ENCODE measurements around the gene CAPRIN1.

DNA sequence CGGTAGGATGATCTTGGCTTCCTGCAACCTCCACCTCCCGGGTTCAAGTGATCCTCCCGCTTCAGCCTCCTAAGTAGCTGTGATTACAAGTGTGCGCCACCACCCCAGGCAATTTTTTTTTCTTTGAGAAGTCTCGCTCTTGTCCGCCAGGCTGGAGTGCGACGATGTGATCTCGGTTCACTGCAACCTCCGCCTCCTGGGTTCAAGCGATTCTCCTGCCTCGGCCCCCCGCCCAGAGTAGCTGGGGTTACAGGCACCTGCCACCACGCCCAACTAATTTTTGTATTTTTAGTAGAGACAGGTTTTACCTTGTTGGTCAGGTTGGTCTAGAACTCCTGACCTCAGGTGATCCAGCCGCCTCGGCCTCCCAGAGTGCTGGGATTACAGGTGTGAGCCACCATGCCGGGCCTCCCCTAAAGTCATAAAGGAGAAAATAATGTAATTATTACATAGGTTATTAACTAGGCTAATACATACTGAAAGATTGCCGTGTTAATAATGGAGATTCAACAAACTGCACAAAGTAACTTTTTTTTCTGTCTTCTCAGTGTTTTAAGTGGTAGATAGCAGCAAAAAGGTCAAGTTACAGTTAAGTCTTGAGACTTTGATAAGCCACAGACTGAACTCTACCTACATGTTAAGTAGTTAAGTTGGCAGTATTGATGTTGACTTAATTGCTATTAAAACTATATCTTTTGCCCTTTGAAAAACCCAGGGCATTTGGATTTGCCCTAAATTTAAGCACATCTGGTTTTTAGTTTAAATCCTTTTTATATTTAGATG lies 3.9 kb downstream of the CAPRIN1 start:
- TF ChIP-seq, protein P1, sequence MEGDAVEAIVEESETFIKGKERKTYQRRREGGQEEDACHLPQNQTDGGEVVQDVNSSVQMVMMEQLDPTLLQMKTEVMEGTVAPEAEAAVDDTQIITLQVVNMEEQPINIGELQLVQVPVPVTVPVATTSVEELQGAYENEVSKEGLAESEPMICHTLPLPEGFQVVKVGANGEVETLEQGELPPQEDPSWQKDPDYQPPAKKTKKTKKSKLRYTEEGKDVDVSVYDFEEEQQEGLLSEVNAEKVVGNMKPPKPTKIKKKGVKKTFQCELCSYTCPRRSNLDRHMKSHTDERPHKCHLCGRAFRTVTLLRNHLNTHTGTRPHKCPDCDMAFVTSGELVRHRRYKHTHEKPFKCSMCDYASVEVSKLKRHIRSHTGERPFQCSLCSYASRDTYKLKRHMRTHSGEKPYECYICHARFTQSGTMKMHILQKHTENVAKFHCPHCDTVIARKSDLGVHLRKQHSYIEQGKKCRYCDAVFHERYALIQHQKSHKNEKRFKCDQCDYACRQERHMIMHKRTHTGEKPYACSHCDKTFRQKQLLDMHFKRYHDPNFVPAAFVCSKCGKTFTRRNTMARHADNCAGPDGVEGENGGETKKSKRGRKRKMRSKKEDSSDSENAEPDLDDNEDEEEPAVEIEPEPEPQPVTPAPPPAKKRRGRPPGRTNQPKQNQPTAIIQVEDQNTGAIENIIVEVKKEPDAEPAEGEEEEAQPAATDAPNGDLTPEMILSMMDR (IDR thresholded peaks at IDR 0.05), result no peak
- TF ChIP-seq POLR2A (IDR thresholded peaks at IDR 0.05; ENCODE audit: low read length) (no peak), BHLHE40 (IDR thresholded peaks at IDR 0.05; ENCODE audit: low read depth, low read length) (no peak), CHD4 (IDR thresholded peaks at IDR 0.05; ENCODE audit: borderline replicate concordance) (no peak), JUNB (IDR thresholded peaks at IDR 0.05) (no peak), TP53 (CRISPR knock-in tag; IDR thresholded peaks at IDR 0.05) (no peak), HMGXB4 (CRISPR knock-in tag; IDR thresholded peaks at IDR 0.05; ENCODE audit: borderline replicate concordance) (no peak), MYC (IDR thresholded peaks at IDR 0.05; ENCODE audit: borderline replicate concordance, low read length) (no peak), CHD2 (IDR thresholded peaks at IDR 0.05; ENCODE audit: low read length, partially characterized antibody) (no peak), MAX (IDR thresholded peaks at IDR 0.05) (no peak), CEBPB (IDR thresholded peaks at IDR 0.05) (no peak), ZFP36 (IDR thresholded peaks at IDR 0.05; ENCODE audit: borderline replicate concordance, partially characterized antibody) (no peak)
- TF ChIP-seq, protein P2, sequence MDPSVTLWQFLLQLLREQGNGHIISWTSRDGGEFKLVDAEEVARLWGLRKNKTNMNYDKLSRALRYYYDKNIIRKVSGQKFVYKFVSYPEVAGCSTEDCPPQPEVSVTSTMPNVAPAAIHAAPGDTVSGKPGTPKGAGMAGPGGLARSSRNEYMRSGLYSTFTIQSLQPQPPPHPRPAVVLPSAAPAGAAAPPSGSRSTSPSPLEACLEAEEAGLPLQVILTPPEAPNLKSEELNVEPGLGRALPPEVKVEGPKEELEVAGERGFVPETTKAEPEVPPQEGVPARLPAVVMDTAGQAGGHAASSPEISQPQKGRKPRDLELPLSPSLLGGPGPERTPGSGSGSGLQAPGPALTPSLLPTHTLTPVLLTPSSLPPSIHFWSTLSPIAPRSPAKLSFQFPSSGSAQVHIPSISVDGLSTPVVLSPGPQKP (IDR thresholded peaks at IDR 0.05; ENCODE audit: low read depth, low read length), result no peak
